HepG2 (cell line): ENCODE measurements around the gene NPTXR. TPM values are rescaled to one million over a fixed set of nuclear protein-coding genes. Genes with fewer than 3 reads are reported as not detected.

Source experiments
- GTF2F1 ChIP-seq: fragments of 150-350 bp; IDR thresholded peaks from 2 replicates; pipeline ENCODE4 v1.6.1; 2014; ENCODE audit warnings: low read length
- JUN ChIP-seq: sonication (generic); formaldehyde crosslinking; IDR thresholded peaks from 2 replicates; pipeline ENCODE4 v1.4.0; 2020; ENCODE audit warnings: mild to moderate bottlenecking, missing genetic modification reagents
- KDM2A ChIP-seq: sonication (generic); formaldehyde crosslinking; IDR thresholded peaks from 2 replicates; pipeline ENCODE4 v1.4.0; 2020; ENCODE audit warnings: low read depth, missing genetic modification reagents, borderline replicate concordance
- KMT2A ChIP-seq: sonication (generic); formaldehyde crosslinking; IDR thresholded peaks from 2 replicates; pipeline ENCODE4 v1.4.0; 2020; ENCODE audit warnings: missing genetic modification reagents
- MED8 ChIP-seq: sonication (generic); formaldehyde crosslinking; IDR thresholded peaks from 2 replicates; pipeline ENCODE4 v1.8.1; 2023; ENCODE audit warnings: mild to moderate bottlenecking, missing genetic modification reagents; ENCODE audit not compliant: insufficient replicate concordance
- MZF1 ChIP-seq: sonication (generic); formaldehyde crosslinking; IDR thresholded peaks from 2 replicates; pipeline ENCODE4 v1.8.1; 2023; ENCODE audit warnings: mild to moderate bottlenecking, missing genetic modification reagents, borderline replicate concordance
- NR2F6 ChIP-seq, 2 experiments: IDR thresholded peaks; 2 replicates each; pipeline ENCODE4 v1.6.1; 2016; ENCODE audit warnings: antibody characterized with exemption in 1 of 2, mild to moderate bottlenecking in 1 of 2
- SAP130 ChIP-seq: IDR thresholded peaks from 2 replicates; pipeline ENCODE4 v1.6.1; 2016; ENCODE audit warnings: low read depth
- SMAD1 ChIP-seq: sonication (generic); formaldehyde crosslinking; IDR thresholded peaks from 2 replicates; pipeline ENCODE4 v1.4.0; 2020; ENCODE audit warnings: missing genetic modification reagents, low read depth, mild to moderate bottlenecking, borderline replicate concordance
- XBP1 ChIP-seq: sonication (generic); formaldehyde crosslinking; IDR thresholded peaks from 2 replicates; pipeline ENCODE4 v1.5.0; 2020; ENCODE audit warnings: missing genetic modification reagents
- ZBTB42 ChIP-seq: sonication (generic); formaldehyde crosslinking; IDR thresholded peaks from 2 replicates; pipeline ENCODE4 v1.5.0; 2020; ENCODE audit warnings: mild to moderate bottlenecking, missing genetic modification reagents
- ZNF143 ChIP-seq: sonication (generic); formaldehyde crosslinking; IDR thresholded peaks from 2 replicates; pipeline ENCODE4 v1.4.0; 2020; ENCODE audit warnings: missing genetic modification reagents
- ZNF414 ChIP-seq: sonication (generic); formaldehyde crosslinking; IDR thresholded peaks from 2 replicates; pipeline ENCODE4 v1.5.0; 2020; ENCODE audit warnings: missing genetic modification reagents
- ZNF678 ChIP-seq: sonication (generic); formaldehyde crosslinking; IDR thresholded peaks from 2 replicates; pipeline ENCODE4 v1.4.0; 2020; ENCODE audit warnings: mild to moderate bottlenecking, missing genetic modification reagents
- ZNF878 ChIP-seq: sonication (generic); formaldehyde crosslinking; IDR thresholded peaks from 2 replicates; pipeline ENCODE4 v1.8.1; 2023; ENCODE audit warnings: mild to moderate bottlenecking, missing genetic modification reagents, moderate library complexity
- polyA plus RNA-seq, 8 experiments: library from polyadenylated mRNA; depleted of rRNA in 3 of 8; stranded (reverse) in 7 of 8; unstranded in 1 of 8; fragments of >200 nt; fragmentation: Illumina TruSeq in 4 of 8; extraction: Trizol in 4 of 8; gene quantifications; 2 replicates each; pipeline versions ENCODE4 v1.2.1 to v1.2.3, GENCODE V29; 2011 to 2016; ENCODE audit warnings: low read depth in 4 of 8, missing spikeins in 1 of 8, mixed read lengths in 1 of 8; ENCODE audit not compliant: insufficient read depth in 1 of 8
- total RNA-seq, 5 experiments: library from RNA; depleted of rRNA; stranded (reverse); fragments of >200 nt; fragmentation: Illumina TruSeq; extraction: Trizol; gene quantifications; 2 replicates each; pipeline ENCODE4 v1.2.3, GENCODE V29; 2016; ENCODE audit warnings: low read depth in 1 of 5
- TF ChIP-seq, protein P1 (sequence below): sonication (generic); formaldehyde crosslinking; IDR thresholded peaks from 2 replicates; pipeline ENCODE4 v1.5.0; 2020; ENCODE audit warnings: missing genetic modification reagents, mild to moderate bottlenecking, borderline replicate concordance
- TF ChIP-seq, protein P2 (sequence below): sonication (generic); formaldehyde crosslinking; IDR thresholded peaks from 2 replicates; pipeline ENCODE4 v1.4.0; 2020; ENCODE audit warnings: missing genetic modification reagents, borderline replicate concordance
- TF ChIP-seq, protein P3 (sequence below): IDR thresholded peaks from 2 replicates; pipeline ENCODE4 v1.4.0; 2020; ENCODE audit warnings: mild to moderate bottlenecking, missing genetic modification reagents
- TF ChIP-seq, protein P4 (sequence below): sonication (generic); formaldehyde crosslinking; IDR thresholded peaks from 2 replicates; pipeline ENCODE4 v1.5.1; 2020; ENCODE audit warnings: missing genetic modification reagents, mild to moderate bottlenecking, borderline replicate concordance
- TF ChIP-seq, protein P5 (sequence below): sonication (generic); formaldehyde crosslinking; conservative IDR thresholded peaks from 2 replicates; pipeline ENCODE4 v1.8.0; 2022; ENCODE audit warnings: mild to moderate bottlenecking, moderate library complexity, missing genetic modification reagents

NPTXR gene
- total and polyA plus RNA-seq, 2 of the 13 experiments (the other 11 are each of a cell fraction or from before 2014, with no cell fraction given) = 2.6 to 4.8 TPM

GRCh38 chr22:38824585-38824984 lies 19.2 kb downstream of the NPTXR start (continued):
- TF ChIP-seq, protein P1, sequence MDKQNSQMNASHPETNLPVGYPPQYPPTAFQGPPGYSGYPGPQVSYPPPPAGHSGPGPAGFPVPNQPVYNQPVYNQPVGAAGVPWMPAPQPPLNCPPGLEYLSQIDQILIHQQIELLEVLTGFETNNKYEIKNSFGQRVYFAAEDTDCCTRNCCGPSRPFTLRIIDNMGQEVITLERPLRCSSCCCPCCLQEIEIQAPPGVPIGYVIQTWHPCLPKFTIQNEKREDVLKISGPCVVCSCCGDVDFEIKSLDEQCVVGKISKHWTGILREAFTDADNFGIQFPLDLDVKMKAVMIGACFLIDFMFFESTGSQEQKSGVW = no peak
- TF ChIP-seq NR2F6 (IDR thresholded peaks at IDR 0.05) (no peak), NR2F6 (CRISPR knock-in tag; IDR thresholded peaks at IDR 0.05) (0 out of 2 replicates have a peak, but pooled peaks have one; percentile 39), KDM2A (CRISPR knock-in tag) (peak; percentile 62; the same call in 1 of the 2 replicates), MZF1 (CRISPR knock-in tag) (no peak), GTF2F1 (no peak), ZNF878 (CRISPR knock-in tag) (no peak), KMT2A (no peak), ZNF414 (CRISPR knock-in tag) (no peak), MED8 (CRISPR knock-in tag) (no peak), ZNF678 (CRISPR knock-in tag) (no peak), ZBTB42 (CRISPR knock-in tag) (no peak), XBP1 (0 out of 2 replicates have a peak, but pooled peaks have one; percentile 53), SAP130 (CRISPR knock-in tag) (peak; percentile 78), JUN (CRISPR knock-in tag) (no peak), ZNF143 (no peak), SMAD1 (no peak)
- TF ChIP-seq, protein P2, sequence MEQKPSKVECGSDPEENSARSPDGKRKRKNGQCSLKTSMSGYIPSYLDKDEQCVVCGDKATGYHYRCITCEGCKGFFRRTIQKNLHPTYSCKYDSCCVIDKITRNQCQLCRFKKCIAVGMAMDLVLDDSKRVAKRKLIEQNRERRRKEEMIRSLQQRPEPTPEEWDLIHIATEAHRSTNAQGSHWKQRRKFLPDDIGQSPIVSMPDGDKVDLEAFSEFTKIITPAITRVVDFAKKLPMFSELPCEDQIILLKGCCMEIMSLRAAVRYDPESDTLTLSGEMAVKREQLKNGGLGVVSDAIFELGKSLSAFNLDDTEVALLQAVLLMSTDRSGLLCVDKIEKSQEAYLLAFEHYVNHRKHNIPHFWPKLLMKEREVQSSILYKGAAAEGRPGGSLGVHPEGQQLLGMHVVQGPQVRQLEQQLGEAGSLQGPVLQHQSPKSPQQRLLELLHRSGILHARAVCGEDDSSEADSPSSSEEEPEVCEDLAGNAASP = peak; percentile 80; the same call in 1 of the 2 replicates
- TF ChIP-seq, protein P3, sequence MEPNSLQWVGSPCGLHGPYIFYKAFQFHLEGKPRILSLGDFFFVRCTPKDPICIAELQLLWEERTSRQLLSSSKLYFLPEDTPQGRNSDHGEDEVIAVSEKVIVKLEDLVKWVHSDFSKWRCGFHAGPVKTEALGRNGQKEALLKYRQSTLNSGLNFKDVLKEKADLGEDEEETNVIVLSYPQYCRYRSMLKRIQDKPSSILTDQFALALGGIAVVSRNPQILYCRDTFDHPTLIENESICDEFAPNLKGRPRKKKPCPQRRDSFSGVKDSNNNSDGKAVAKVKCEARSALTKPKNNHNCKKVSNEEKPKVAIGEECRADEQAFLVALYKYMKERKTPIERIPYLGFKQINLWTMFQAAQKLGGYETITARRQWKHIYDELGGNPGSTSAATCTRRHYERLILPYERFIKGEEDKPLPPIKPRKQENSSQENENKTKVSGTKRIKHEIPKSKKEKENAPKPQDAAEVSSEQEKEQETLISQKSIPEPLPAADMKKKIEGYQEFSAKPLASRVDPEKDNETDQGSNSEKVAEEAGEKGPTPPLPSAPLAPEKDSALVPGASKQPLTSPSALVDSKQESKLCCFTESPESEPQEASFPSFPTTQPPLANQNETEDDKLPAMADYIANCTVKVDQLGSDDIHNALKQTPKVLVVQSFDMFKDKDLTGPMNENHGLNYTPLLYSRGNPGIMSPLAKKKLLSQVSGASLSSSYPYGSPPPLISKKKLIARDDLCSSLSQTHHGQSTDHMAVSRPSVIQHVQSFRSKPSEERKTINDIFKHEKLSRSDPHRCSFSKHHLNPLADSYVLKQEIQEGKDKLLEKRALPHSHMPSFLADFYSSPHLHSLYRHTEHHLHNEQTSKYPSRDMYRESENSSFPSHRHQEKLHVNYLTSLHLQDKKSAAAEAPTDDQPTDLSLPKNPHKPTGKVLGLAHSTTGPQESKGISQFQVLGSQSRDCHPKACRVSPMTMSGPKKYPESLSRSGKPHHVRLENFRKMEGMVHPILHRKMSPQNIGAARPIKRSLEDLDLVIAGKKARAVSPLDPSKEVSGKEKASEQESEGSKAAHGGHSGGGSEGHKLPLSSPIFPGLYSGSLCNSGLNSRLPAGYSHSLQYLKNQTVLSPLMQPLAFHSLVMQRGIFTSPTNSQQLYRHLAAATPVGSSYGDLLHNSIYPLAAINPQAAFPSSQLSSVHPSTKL = peak; percentile 50; the same call in 1 of the 2 replicates
- TF ChIP-seq, protein P4, sequence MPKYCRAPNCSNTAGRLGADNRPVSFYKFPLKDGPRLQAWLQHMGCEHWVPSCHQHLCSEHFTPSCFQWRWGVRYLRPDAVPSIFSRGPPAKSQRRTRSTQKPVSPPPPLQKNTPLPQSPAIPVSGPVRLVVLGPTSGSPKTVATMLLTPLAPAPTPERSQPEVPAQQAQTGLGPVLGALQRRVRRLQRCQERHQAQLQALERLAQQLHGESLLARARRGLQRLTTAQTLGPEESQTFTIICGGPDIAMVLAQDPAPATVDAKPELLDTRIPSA (CRISPR knock-in tag) = no peak
- TF ChIP-seq, protein P5, sequence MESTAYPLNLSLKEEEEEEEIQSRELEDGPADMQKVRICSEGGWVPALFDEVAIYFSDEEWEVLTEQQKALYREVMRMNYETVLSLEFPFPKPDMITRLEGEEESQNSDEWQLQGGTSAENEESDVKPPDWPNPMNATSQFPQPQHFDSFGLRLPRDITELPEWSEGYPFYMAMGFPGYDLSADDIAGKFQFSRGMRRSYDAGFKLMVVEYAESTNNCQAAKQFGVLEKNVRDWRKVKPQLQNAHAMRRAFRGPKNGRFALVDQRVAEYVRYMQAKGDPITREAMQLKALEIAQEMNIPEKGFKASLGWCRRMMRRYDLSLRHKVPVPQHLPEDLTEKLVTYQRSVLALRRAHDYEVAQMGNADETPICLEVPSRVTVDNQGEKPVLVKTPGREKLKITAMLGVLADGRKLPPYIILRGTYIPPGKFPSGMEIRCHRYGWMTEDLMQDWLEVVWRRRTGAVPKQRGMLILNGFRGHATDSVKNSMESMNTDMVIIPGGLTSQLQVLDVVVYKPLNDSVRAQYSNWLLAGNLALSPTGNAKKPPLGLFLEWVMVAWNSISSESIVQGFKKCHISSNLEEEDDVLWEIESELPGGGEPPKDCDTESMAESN (CRISPR knock-in tag) = no peak
